ENCODE data around the gene EXOC3. TPM values are rescaled to one million over a fixed set of nuclear protein-coding genes. Genes with fewer than 3 reads are reported as not detected.
"Not testable (repeated sequence)": the region's sequence is repeated elsewhere in the genome, so short reads cannot be mapped to it uniquely, and the experiment has no call there.

Gene EXOC3
- total RNA-seq, 2 donors from 2014 or later: 38.6 to 53.7 TPM

- H3K9me3 ChIP-seq (ENCODE audit: control insufficient read depth, low read length): no peaks in the 10 kb centered on the region
- 86 to 90% methylated on average over 15 to 21 of the region's 21 CpGs for WGBS, 2 experiments (ENCODE audit: insufficient coverage in 1 of 2, insufficient read length in 1 of 2)
- Mint-ChIP-seq H3K4me1 (peaks cover 7% of the 10 kb centered on the region), H3K9me3 (no peaks in the 10 kb centered on the region), H3K36me3 (ENCODE audit: low read depth) (no peaks in the 10 kb centered on the region), H3K27me3 (ENCODE audit: insufficient read depth) (no peaks in the 10 kb centered on the region), H3K27ac (no peak overlapping the region), H3K4me3 (no peak overlapping the region)
- TF ChIP-seq CTCF (conservative IDR thresholded peaks at IDR 0.05): no peak
- H3K4me3 ChIP-seq (ENCODE audit: low read length): no peak overlapping the region
- H3K27ac ChIP-seq (ENCODE audit: low read depth, low read length): peak overlapping the region; percentile 38
- peak; percentile 51 for DNase-seq
- no peaks in the 10 kb centered on the region for H3K36me3 ChIP-seq (ENCODE audit: control insufficient read depth, insufficient read depth, low read length)
- H3K4me1 ChIP-seq (ENCODE audit: control insufficient read depth, insufficient read depth, low read length): no peaks in the 10 kb centered on the region
- H3K9ac ChIP-seq (ENCODE audit: extremely low read depth, low read length, poor library complexity, severe bottlenecking): no peak overlapping the region
- H3K27me3 ChIP-seq (ENCODE audit: control insufficient read depth, insufficient read depth, low read length, poor library complexity, severe bottlenecking): peaks cover 12% of the 10 kb centered on the region
These were observed 47.6 kb upstream of the EXOC3 start for GRCh38 chr5:395156-395920.

GRCh38 chr5:395921-396530 is 47.0 kb upstream of the EXOC3 start:
- Histone ChIP-seq H3K27me3 (ENCODE audit: control insufficient read depth, insufficient read depth, low read length, poor library complexity, severe bottlenecking) (peaks cover 17% of the 10 kb centered on the region), H3K27ac (ENCODE audit: low read depth, low read length) (no peak overlapping the region), H3K4me3 (ENCODE audit: low read length) (no peak overlapping the region), H3K9ac (ENCODE audit: extremely low read depth, low read length, poor library complexity, severe bottlenecking) (no peak overlapping the region), H3K4me1 (ENCODE audit: control insufficient read depth, insufficient read depth, low read length) (no peaks in the 10 kb centered on the region), H3K9me3 (ENCODE audit: control insufficient read depth, low read length) (no peaks in the 10 kb centered on the region), H3K36me3 (ENCODE audit: control insufficient read depth, insufficient read depth, low read length) (no peaks in the 10 kb centered on the region)
- Mint-ChIP-seq H3K4me1 (peaks cover 4% of the 10 kb centered on the region), H3K4me3 (no peak overlapping the region), H3K36me3 (ENCODE audit: low read depth) (no peaks in the 10 kb centered on the region), H3K27me3 (ENCODE audit: insufficient read depth) (no peaks in the 10 kb centered on the region), H3K27ac (no peak overlapping the region), H3K9me3 (no peaks in the 10 kb centered on the region)
- DNase-seq: no peak
- 91 to 94% methylated on average over 9 to 17 of the region's 17 CpGs for WGBS, 2 experiments (ENCODE audit: insufficient coverage in 1 of 2, insufficient read length in 1 of 2)
- no peak for TF ChIP-seq CTCF (conservative IDR thresholded peaks at IDR 0.05)

GRCh38 chr5:396531-396961 is 46.4 kb upstream of the EXOC3 start:
- H3K36me3 ChIP-seq (ENCODE audit: control insufficient read depth, insufficient read depth, low read length): no peaks in the 10 kb centered on the region
- peaks cover 3% of the 10 kb centered on the region for H3K27me3 Mint-ChIP-seq (ENCODE audit: insufficient read depth)
- 79 to 88% methylated on average over 5 to 13 of the region's 13 CpGs for WGBS, 2 experiments (ENCODE audit: insufficient coverage in 1 of 2, insufficient read length in 1 of 2)
- no peak overlapping the region for H3K27ac ChIP-seq (ENCODE audit: low read depth, low read length)
- H3K27ac Mint-ChIP-seq: no peak overlapping the region
- H3K27me3 ChIP-seq (ENCODE audit: control insufficient read depth, insufficient read depth, low read length, poor library complexity, severe bottlenecking): peaks cover 17% of the 10 kb centered on the region
- DNase-seq: no peak
- no peaks in the 10 kb centered on the region for H3K9me3 ChIP-seq (ENCODE audit: control insufficient read depth, low read length)
- TF ChIP-seq CTCF (conservative IDR thresholded peaks at IDR 0.05): no peak
- no peak overlapping the region for H3K4me3 ChIP-seq (ENCODE audit: low read length)
- H3K4me3 Mint-ChIP-seq: no peak overlapping the region
- H3K36me3 Mint-ChIP-seq (ENCODE audit: low read depth): no peaks in the 10 kb centered on the region
- H3K9ac ChIP-seq (ENCODE audit: extremely low read depth, low read length, poor library complexity, severe bottlenecking): no peak overlapping the region
- H3K4me1 Mint-ChIP-seq: peaks cover 3% of the 10 kb centered on the region
- H3K4me1 ChIP-seq (ENCODE audit: control insufficient read depth, insufficient read depth, low read length): no peaks in the 10 kb centered on the region
- H3K9me3 Mint-ChIP-seq: no peaks in the 10 kb centered on the region

GRCh38 chr5:398141-398474 is 44.9 kb upstream of the EXOC3 start:
- H3K9me3 Mint-ChIP-seq; H3K4me1 Mint-ChIP-seq; H3K4me3 ChIP-seq (ENCODE audit: low read length); H3K36me3 Mint-ChIP-seq (ENCODE audit: low read depth); H3K36me3 ChIP-seq (ENCODE audit: control insufficient read depth, insufficient read depth, low read length); H3K4me1 ChIP-seq (ENCODE audit: control insufficient read depth, insufficient read depth, low read length); H3K4me3 Mint-ChIP-seq; H3K27ac Mint-ChIP-seq; H3K27ac ChIP-seq (ENCODE audit: low read depth, low read length); DNase-seq; H3K9ac ChIP-seq (ENCODE audit: extremely low read depth, low read length, poor library complexity, severe bottlenecking); H3K9me3 ChIP-seq (ENCODE audit: control insufficient read depth, low read length): not testable (repeated sequence)
- peaks cover 12% of the 10 kb centered on the region for H3K27me3 Mint-ChIP-seq (ENCODE audit: insufficient read depth)
- WGBS, 2 experiments (ENCODE audit: insufficient coverage in 1 of 2, insufficient read length in 1 of 2): 83 to 98% methylated on average over 11 to 15 of the region's 15 CpGs
- peaks cover 17% of the 10 kb centered on the region for H3K27me3 ChIP-seq (ENCODE audit: control insufficient read depth, insufficient read depth, low read length, poor library complexity, severe bottlenecking)
